ENCODE data around the gene HIPK4.
"Not testable (repeated sequence)": the region's sequence is repeated elsewhere in the genome, so short reads cannot be mapped to it uniquely, and the experiment has no call there.

- not testable (repeated sequence) for TF ChIP-seq ETS1 (IDR thresholded peaks at IDR 0.05); CTCF (conservative IDR thresholded peaks at IDR 0.05; ENCODE audit: low read depth in 2 of 2)
These were observed 56.9 kb downstream of the HIPK4 start for GRCh38 chr19:40333083-40333482.
